ENCODE measurements around the gene ESRRA. TPM values are rescaled to one million over a fixed set of nuclear protein-coding genes. Genes with fewer than 3 reads are reported as not detected.
A peak's percentile ranks its signal among the peaks of the same experiment; 100 is the strongest.

Gene ESRRA
- total and polyA plus RNA-seq, 2 of the 4 experiments (the other 2 are of a cell fraction) = 10.2 to 15.0 TPM

GRCh38 chr11:64262271-64263002, 42.9 kb upstream of the ESRRA start:
- Histone ChIP-seq H3K36me3 (ENCODE audit: control insufficient read depth, insufficient read depth, low read length) (peaks cover 59% of the 10 kb centered on the region), H2BK15ac (ENCODE audit: low read depth, low read length) (no peak overlapping the region), H2BK20ac (ENCODE audit: low read depth, low read length) (no peak overlapping the region), H4K91ac (ENCODE audit: insufficient read depth, low read depth, low read length) (no peak overlapping the region), H3K14ac (replicated peaks; ENCODE audit: low read depth, low read length) (no peak overlapping the region), H2AK5ac (ENCODE audit: low read depth, low read length) (0 out of 2 replicates have a peak overlapping the region, but pooled peaks have one; percentile 3), H2BK120ac (ENCODE audit: low read depth, low read length) (no peak overlapping the region), H3K79me1 (ENCODE audit: low read depth in 1 of 2, low read length in 2 of 2) (peaks cover 7 to 30% of the 10 kb centered on the region in 2 experiments; a peak in 1 of 4 replicates), H4K20me1 (ENCODE audit: insufficient read depth, low read length) (no peaks in the 10 kb centered on the region), H3K56ac (ENCODE audit: extremely low read depth, insufficient read depth, low read length) (no peak overlapping the region), H3K9ac (ENCODE audit: low read depth, low read length) (no peak overlapping the region), H3K9me3 (ENCODE audit: control insufficient read depth, insufficient read depth, low read length) (no peaks in the 10 kb centered on the region), H2AK9ac (replicated peaks; ENCODE audit: low read depth, low read length, poor library complexity) (peak overlapping the region; percentile 75), H3K4me1 (ENCODE audit: control insufficient read depth, insufficient read depth, low read length) (peaks cover 9% of the 10 kb centered on the region), H3K18ac (ENCODE audit: low read depth, low read length) (no peak overlapping the region), H3K4me3 (ENCODE audit: insufficient read depth, low read depth, low read length) (no peak overlapping the region), H4K8ac (ENCODE audit: low read depth in 2 of 2, low read length in 2 of 2) (0 out of 4 replicates have a peak overlapping the region, but pooled peaks of 1 of the 2 experiments have one; percentile 61), H3K23ac (ENCODE audit: low read depth, low read length) (no peak overlapping the region), H3K27ac (ENCODE audit: insufficient read depth, low read length) (no peak overlapping the region), H2BK5ac (ENCODE audit: low read depth, low read length, poor library complexity, severe bottlenecking) (peak overlapping the region; percentile 34), H3K27me3 (ENCODE audit: control insufficient read depth, insufficient read depth, low read length) (no peaks in the 10 kb centered on the region), H3K4ac (ENCODE audit: low read depth, low read length) (no peak overlapping the region), H2AFZ (replicated peaks; ENCODE audit: low read length, poor library complexity) (peak overlapping the region; percentile 40), H3K9me1 (ENCODE audit: insufficient read depth, low read length) (0 out of 2 replicates have a peak, but pooled peaks cover 5% of the 10 kb centered on the region), H4K5ac (ENCODE audit: low read depth, low read length) (no peak overlapping the region), H3K4me2 (ENCODE audit: low read depth, low read length) (no peak overlapping the region)
- no peak for DNase-seq
- TF ChIP-seq CHD1 (IDR thresholded peaks at IDR 0.05; ENCODE audit: low read depth, low read length) = no peak
- TF ChIP-seq ELK1 (IDR thresholded peaks at IDR 0.05; ENCODE audit: borderline replicate concordance, low read depth, low read length) = no peak
- TF ChIP-seq FOS (IDR thresholded peaks at IDR 0.05; ENCODE audit: low read depth, low read length) = no peak
- no peak for TF ChIP-seq MXI1 (IDR thresholded peaks at IDR 0.05; ENCODE audit: borderline replicate concordance, low read depth, low read length)
- TF ChIP-seq USF2 (IDR thresholded peaks at IDR 0.05; ENCODE audit: low read depth, low read length) = no peak
- no peak for TF ChIP-seq CEBPB (IDR thresholded peaks at IDR 0.05; ENCODE audit: low read depth, low read length)
- TF ChIP-seq POLR2A (IDR thresholded peaks at IDR 0.05; ENCODE audit: low read depth, low read length) = no peak
- no peak for TF ChIP-seq MAZ (IDR thresholded peaks at IDR 0.05; ENCODE audit: borderline replicate concordance, low read depth, low read length)
- no peak for TF ChIP-seq BHLHE40 (IDR thresholded peaks at IDR 0.05; ENCODE audit: low read depth, low read length)
- no peak for TF ChIP-seq SMC3 (IDR thresholded peaks at IDR 0.05; ENCODE audit: low read depth, low read length)
- no peak for TF ChIP-seq RFX5 (IDR thresholded peaks at IDR 0.05; ENCODE audit: low read depth, low read length)
- POLR2A ChIA-PET (ENCODE audit: unreplicated experiment) = no interaction called here
- intact Hi-C loops (cut with micrococcal nuclease) (no loop called here), in situ Hi-C loops (cut with MboI; ENCODE audit: low sequenced_read_pairs) (no loop called here), dilution Hi-C loops (cut with HindIII; ENCODE audit: low sequenced_read_pairs, unreplicated experiment) (no loop called here)
- CTCF ChIA-PET = no interaction called here
- no peak for ATAC-seq (ENCODE audit: low read depth)
- 98% methylated on average over 30 of the region's 42 CpGs; no CpG with 5 or more reads in 1 of the 2 experiments for WGBS, 2 experiments (ENCODE audit: extremely low coverage in 2 of 2, insufficient read length in 1 of 2)
- no TSS peak for BruUV-seq (replicated peaks)

Measured in IMR-90 (cell line).